Fibroblast of peridontal ligament (primary cell): ENCODE results near the gene LOXHD1.

Experiments used
- DNase-seq: peaks from one replicate; pipeline ENCODE4 v3.0.0-alpha.2; 2010; ENCODE audit errors: extremely low read depth

LOXHD1 gene

GRCh38 chr18:46541626-46542189 lies 115.3 kb downstream of the LOXHD1 start:
- no peak for DNase-seq

DNA sequence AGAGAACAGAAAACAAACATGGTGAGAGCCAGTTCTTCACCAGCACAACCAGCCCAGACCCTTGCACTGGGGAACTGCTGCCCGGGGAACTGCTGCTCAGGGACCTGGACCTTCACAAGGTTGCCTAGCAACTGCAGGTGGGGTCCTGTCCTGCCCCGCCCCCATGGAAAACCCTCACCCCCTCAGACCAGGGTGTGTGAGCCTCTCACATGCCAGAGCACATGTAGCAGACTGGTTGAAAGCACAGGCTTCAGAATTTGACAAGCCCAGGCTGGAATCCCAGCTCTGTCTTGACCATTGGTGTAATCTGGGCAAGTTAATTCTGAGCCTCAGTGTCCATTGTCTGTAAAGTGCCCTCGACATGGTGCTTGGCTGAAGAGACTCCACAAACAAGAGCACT lies 118.6 kb downstream of the LOXHD1 start:
- DNase-seq, result no peak

GRCh38 chr18:46536215-46536874 lies 120.7 kb downstream of the LOXHD1 start:
- DNase-seq, result no peak

GRCh38 chr18:46531482-46531881 lies 125.5 kb downstream of the LOXHD1 start:
- DNase-seq, result no peak

DNA sequence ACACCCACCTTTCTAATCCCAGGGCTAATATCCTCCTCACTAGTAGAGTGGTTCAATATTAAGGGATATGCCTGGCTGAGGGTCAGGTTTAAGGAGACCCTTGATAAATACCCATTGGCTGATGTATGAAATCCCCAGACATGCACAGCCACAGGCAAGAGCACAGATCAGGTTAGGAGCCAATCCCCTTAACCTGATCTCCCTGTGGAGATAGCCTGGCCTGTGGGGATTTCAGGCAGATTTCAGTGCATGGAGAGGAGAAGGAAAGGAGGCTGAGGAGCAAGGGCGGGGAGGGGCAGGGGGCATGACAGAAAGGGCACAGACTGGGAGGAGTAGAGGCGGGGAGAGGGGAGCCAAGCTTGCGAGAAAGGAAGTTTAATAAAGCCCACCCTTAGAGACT lies 129.0 kb downstream of the LOXHD1 start:
- no peak for DNase-seq

- DNase-seq, result no peak
Observed at GRCh38 chr18:46519870-46520269, 137.2 kb downstream of the LOXHD1 start.

DNA sequence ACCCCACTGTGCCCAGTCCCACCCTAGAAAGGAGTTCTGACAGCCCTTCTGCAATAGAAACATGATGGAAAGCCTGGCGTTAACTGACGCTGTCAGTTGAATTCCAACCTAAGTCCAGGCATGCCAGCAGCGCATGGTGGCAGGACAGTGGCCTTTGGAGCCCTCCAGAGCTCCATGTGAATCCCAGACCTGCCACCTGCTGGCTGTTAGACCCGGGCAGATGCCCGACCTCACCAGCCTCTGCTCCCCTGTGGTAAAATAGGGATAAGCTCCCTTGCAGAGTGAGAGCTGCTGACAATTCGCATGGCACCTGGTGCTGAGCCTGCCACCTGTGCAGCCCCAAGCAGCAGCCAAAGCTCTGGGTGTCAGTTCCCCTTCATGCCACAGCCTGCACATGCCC lies 138.6 kb downstream of the LOXHD1 start:
- no peak for DNase-seq

DNA sequence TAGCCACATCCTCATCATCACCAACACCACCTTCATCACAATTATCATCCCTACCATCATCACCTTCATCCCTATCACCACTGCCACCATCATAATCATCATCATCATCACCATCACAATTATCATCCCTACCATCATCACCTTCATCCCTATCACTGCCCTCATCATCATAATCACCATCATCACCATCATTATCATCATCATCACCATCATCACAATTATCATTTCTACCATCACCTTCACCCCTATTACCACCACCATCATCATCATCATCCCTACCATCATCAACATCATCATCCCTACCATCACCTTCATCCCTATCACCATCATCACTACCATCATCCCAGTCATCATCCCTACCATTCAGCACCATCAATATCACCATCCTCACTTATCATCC lies 140.5 kb downstream of the LOXHD1 start:
- no peak for DNase-seq

GRCh38 chr18:46510386-46510785 lies 146.6 kb downstream of the LOXHD1 start:
- DNase-seq, result no peak

DNA sequence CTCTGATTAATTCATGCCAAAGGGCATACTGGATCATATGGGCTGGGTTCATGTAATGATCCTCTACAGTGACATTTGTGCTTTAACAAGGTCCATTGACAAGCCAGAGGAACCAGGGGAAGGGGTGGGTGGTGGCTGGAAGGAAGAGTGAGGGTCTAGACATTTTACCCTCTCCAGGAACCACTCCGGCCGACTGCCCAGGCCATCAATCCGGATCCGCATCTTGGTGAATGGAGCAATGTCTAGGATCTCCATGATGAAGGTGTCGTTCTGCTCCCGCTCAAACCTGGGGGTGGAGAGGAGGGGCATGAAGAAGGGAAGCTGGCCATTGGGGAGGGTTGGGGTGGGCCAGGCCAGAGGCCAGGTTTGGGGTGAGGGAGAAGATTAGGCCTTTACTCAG lies 147.5 kb downstream of the LOXHD1 start:
- DNase-seq, result no peak

DNA sequence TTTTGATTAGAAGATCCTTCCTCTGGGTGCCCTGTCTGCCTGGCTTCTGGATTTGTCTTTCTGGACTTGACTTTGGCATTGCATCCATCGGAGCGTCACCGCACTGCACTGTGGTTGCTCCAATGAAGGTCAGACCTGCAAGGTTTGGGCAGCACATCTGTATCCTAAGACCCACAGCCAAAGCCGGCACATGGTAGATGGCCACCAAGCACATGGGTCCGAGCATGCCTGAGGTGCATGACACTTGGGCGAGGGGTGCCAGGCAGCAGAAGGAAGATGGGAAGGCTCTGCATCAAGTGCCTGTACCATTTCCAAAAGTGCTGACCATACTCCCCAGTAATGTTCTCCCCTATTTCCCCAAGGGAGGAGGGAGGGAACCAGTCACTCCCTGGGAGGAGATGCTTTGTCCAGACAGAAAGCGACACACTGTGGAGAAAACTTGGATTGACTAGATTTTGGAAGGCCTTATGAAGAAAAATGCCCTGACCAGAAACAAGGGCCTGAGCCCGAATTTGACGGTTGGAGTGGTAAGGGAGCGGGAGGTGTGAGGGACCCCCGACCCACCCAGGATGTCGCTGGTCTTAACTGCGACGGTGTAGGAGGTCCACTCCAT lies 149.9 kb downstream of the LOXHD1 start:
- DNase-seq, result no peak

DNA sequence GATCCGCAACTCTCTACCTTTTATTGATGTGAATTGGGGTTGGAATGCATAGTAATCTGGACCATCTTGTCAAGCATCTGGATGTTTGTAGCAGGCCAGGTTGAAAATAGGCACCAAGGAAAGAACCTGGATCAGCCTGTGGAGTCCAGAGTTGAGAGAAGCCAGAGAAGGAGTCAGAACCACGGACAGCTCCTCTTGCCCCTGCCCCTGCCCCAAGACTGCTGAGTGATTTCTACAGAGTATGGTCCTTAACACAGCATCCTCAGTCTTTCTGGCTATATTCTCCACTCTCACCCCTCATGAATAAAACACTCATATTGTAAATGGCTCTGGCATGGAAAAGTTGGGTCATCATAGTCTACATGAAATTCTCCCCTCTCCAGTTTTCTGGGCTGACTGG lies 154.6 kb downstream of the LOXHD1 start:
- DNase-seq, result no peak

DNA sequence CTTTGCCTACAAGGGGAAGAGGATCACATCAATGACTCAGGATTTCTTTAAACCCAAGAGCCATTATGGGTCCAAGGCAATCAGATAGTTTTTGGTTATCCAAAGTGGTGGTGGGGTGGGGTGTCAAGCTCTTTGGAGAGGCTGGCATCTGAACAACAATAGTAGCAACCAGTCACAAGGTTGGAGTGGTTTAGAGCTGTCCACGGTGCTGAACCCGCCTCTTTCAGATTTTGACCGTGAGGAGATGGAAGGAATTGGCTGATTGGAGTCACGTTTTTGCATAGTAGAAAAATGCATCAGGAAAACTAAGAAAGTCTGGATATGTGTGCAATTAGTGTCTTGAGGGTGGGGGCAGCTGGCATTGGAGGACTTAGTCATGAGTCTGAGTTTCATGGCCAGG lies 159.9 kb downstream of the LOXHD1 start:
- DNase-seq, result peak; percentile 5

- DNase-seq, result no peak
Observed at GRCh38 chr18:46488471-46489213, 168.4 kb downstream of the LOXHD1 start.

GRCh38 chr18:46485675-46486194 lies 171.3 kb downstream of the LOXHD1 start:
- DNase-seq, result no peak

DNA sequence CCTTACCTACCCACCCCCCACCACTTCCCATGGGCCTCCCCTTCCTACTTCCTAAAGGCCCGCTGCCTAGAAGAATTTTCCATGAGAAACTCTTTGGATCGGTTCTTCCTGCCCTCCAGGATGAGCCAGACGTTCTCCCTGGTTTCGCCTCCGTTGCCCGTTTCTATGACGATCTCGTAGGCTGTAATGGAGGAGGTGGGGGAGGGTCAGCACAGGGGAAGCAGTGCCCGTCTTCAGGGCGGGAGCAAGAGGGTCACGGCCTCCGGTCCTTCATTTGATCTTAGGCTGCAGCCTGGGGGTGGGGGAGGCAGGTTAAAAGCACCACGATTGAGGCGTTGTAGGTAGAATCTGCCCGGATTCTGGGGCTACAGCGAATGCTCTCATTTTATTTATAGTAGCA lies 172.0 kb downstream of the LOXHD1 start:
- no peak for DNase-seq

GRCh38 chr18:46482831-46483230 lies 174.2 kb downstream of the LOXHD1 start:
- DNase-seq, result no peak

DNA sequence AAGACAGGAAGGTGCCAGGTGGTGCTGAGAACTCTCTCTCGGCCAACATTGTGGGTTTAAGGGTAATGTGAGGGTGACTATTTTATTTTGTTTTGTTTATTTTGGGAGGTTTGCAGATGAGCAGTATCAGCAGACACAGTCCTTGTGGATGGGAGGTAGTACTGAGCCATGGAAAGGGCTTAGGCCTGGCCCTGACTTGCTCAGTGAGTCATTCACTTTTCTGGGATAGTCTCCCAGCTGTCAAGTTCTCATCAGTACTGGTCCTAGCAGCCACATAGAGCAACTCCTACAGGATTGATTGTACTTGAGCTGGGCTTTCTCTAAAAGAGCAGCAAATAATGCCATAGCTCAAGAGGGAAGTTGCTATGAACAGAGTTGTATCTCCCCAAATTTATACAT lies 175.2 kb downstream of the LOXHD1 start:
- DNase-seq, result peak; percentile 2

DNA sequence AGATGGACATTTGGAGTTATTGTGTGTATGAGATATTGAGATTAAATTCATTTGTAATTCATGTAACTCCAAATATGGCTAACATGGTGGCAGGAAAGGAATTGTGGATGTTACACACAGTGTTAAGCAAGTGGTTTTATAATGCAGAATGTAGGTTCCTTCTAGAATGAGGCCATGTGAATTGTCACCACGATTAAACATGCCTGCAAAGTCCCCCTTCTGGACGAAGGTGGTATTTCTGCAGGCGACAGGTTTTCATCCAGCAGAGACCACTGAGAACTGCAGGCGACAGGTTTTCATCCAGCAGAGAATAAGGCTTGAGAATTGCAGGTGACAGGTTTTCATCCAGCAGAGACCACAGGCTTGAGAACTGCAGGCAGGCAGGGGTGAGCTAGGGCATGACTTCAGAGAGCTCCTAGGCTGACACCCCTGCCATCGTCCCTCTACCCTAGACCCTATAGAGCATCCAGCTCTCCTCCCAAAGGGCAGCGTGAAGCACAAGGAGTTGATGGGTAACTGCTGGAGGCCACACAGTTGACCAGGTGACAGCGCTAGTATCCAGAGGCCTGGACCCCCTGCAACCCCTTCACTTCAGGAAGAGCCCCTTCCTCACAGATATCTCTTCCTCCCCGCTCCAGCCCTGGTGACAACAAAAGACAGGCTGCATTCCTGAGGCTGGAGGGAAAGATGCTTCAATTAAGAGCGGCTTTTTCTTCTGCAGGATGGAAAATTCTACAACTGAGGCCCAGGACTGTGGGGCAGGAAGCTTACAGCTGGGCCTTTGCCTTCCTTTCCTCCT lies 175.8 kb downstream of the LOXHD1 start:
- DNase-seq, result peak; percentile 44

DNA sequence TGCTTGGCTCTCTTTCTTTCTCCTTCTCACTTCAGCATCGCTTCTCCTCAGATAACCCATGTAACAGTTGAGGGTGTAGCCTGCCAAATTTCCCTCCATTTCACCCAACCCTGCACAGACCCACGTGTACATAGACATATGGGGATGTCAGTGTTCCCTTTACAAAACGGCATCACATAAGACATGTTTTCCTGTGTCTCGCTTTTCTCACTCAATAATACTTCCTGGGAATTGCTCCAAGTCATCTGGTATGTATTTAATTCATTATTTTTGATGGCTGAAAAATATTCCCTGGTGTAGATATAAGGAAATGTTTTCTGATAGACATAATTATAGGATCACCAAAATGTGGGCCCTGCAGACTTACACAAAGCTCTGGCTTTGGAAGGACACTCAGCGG lies 176.8 kb downstream of the LOXHD1 start:
- DNase-seq, result peak; percentile 8

DNA sequence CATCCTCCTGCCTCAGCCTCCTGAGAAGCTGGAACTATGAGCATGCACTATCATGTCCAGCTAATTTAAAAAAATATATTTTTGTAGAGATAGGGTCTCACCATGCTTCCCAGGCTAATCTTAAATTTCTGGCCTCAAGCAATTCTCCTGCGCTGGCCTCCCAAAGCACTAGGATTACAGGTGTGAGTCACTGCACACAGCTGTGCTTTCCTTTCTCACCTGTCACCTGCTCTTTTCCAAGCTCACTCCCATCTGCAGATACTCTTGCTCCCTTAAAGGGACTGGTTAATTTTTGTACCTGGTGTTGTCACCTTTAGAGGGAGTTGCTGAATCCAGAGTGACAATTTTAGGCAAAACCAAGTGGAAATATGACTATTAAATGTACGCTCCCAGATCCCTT lies 178.2 kb downstream of the LOXHD1 start:
- DNase-seq, result no peak
